HG03039 (cell line): ENCODE data around the gene SND1.

Experiments
- ATAC-seq: cut with Tn5 transposase; IDR thresholded peaks from one replicate; pipeline ENCODE4 v1.9.1; 2021; ENCODE audit warnings: mild to moderate bottlenecking, moderate library complexity; ENCODE audit not compliant: unreplicated experiment

Gene SND1

GRCh38 chr7:128029405-128029995 lies 377.5 kb downstream of the SND1 start:
- ATAC-seq, result no peak

GRCh38 chr7:128030263-128030653 lies 378.3 kb downstream of the SND1 start:
- no peak for ATAC-seq

- peak; percentile 36 for ATAC-seq
These were observed 378.9 kb downstream of the SND1 start, which contains the start of gene LRRC4 for GRCh38 chr7:128030654-128031611. Gene LRRC4, minus strand, starts transcription at chr7:128031437. Its CDS starts 797 bp downstream, at chr7:128030640.

- peak; percentile 59 for ATAC-seq
These were observed 380.1 kb downstream of the SND1 start for GRCh38 chr7:128031901-128032604.

- no peak for ATAC-seq
These were observed 380.7 kb downstream of the SND1 start for GRCh38 chr7:128032605-128033235.

- ATAC-seq, result no peak
These were observed 381.3 kb downstream of the SND1 start for GRCh38 chr7:128033246-128033645.

- no peak for ATAC-seq
These were observed 382.8 kb downstream of the SND1 start for GRCh38 chr7:128034825-128035224.

- no peak for ATAC-seq
These were observed 383.7 kb downstream of the SND1 start for GRCh38 chr7:128035712-128036111.

- peak; percentile 58 for ATAC-seq
These were observed 384.4 kb downstream of the SND1 start for GRCh38 chr7:128036226-128036940.

GRCh38 chr7:128037081-128037480 lies 385.1 kb downstream of the SND1 start:
- ATAC-seq, result no peak

GRCh38 chr7:128037880-128038619 lies 386.1 kb downstream of the SND1 start:
- ATAC-seq, result no peak

GRCh38 chr7:128039544-128039953 lies 387.6 kb downstream of the SND1 start:
- no peak for ATAC-seq

GRCh38 chr7:128040205-128040604 lies 388.2 kb downstream of the SND1 start:
- no peak for ATAC-seq

GRCh38 chr7:128041203-128041602 lies 389.2 kb downstream of the SND1 start:
- ATAC-seq, result no peak

GRCh38 chr7:128042012-128042411 lies 390.0 kb downstream of the SND1 start:
- ATAC-seq, result no peak

GRCh38 chr7:128044064-128044463 lies 392.1 kb downstream of the SND1 start:
- no peak for ATAC-seq

GRCh38 chr7:128045158-128045557 lies 393.2 kb downstream of the SND1 start:
- no peak for ATAC-seq

- ATAC-seq, result no peak
These were observed 393.8 kb downstream of the SND1 start for GRCh38 chr7:128045766-128046165.

- no peak for ATAC-seq
These were observed 400.4 kb downstream of the SND1 start for GRCh38 chr7:128052404-128052803.

- no peak for ATAC-seq
These were observed 401.0 kb downstream of the SND1 start for GRCh38 chr7:128053023-128053422.
